ENCODE data around the gene GNB1L. TPM values are rescaled to one million over a fixed set of nuclear protein-coding genes. Genes with fewer than 3 reads are reported as not detected.
A peak's percentile ranks its signal among the peaks of the same experiment; 100 is the strongest.

GNB1L gene
- total RNA-seq, 4 donors from 2014 or later: 4.3 to 7.6 (median 6.1) TPM

DNA sequence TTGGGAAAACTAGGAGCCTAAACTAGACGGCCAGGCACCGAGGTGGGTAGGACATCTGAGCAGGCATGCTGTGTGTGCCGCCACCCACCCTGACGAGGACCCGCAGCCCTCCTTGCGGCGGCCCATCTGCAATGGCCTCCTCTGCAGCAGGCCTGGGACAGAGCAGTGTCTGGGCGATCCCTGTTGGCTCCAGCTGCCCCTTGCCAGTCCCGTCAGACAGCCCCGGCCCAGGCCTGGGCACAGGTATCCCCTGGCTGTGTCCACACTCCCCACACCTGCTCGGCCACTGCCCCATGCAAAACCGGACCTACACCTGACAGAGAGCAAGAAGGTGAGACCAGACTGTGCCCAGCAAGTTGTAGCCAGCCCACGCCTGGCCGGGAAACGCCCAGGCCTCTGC lies 38.7 kb upstream of the GNB1L start:
- ATAC-seq (ENCODE audit: low FRiP score) (no peak), DNase-seq (ENCODE audit: low spot score) (no peak)
- TF ChIP-seq, protein P1, sequence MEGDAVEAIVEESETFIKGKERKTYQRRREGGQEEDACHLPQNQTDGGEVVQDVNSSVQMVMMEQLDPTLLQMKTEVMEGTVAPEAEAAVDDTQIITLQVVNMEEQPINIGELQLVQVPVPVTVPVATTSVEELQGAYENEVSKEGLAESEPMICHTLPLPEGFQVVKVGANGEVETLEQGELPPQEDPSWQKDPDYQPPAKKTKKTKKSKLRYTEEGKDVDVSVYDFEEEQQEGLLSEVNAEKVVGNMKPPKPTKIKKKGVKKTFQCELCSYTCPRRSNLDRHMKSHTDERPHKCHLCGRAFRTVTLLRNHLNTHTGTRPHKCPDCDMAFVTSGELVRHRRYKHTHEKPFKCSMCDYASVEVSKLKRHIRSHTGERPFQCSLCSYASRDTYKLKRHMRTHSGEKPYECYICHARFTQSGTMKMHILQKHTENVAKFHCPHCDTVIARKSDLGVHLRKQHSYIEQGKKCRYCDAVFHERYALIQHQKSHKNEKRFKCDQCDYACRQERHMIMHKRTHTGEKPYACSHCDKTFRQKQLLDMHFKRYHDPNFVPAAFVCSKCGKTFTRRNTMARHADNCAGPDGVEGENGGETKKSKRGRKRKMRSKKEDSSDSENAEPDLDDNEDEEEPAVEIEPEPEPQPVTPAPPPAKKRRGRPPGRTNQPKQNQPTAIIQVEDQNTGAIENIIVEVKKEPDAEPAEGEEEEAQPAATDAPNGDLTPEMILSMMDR (IDR thresholded peaks at IDR 0.05): no peak

- DNase-seq (ENCODE audit: low spot score) (no peak), ATAC-seq (ENCODE audit: low FRiP score) (peak; percentile 15)
- TF ChIP-seq, protein P1 (IDR thresholded peaks at IDR 0.05): no peak
Measured at GRCh38 chr22:19892925-19893324, 38.3 kb upstream of the GNB1L start.

DNA sequence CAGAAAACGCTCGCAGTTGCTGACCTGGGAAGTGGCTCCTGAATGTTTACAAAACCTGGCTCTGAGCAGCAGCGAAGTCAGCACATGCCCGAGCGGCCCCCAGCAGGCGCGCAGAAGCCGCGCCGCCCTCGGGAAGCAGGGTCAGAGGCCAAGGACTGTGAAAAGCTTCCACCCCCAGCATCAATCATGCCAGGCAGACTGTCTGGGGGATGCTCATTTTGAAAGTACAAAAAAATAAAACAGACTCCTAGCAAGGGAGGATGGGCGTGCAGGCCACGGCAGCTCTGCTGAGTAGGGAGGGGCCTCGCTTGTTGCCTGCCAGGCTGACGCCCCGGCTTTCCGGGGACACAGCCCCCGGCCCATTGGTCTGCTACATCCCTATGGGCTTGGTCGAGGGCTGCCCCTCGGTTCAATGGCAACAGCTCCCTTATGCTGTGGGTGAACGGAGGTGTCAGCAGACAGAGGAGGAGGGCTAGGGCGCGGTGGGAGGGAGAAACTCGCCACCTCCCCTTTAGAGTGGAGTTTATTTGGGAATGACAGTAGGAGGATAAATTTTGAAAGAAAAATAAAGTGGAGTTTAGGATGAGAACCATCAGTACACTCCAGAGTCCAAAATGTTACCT lies 37.7 kb upstream of the GNB1L start:
- TF ChIP-seq, protein P1 (IDR thresholded peaks at IDR 0.05): no peak
- ATAC-seq (ENCODE audit: low FRiP score) (peak; percentile 65), DNase-seq (ENCODE audit: low spot score) (no peak)

GRCh38 chr22:19891317-19892256 lies 36.9 kb upstream of the GNB1L start:
- DNase-seq (ENCODE audit: low spot score) (no peak), ATAC-seq (ENCODE audit: low FRiP score) (peak; percentile 63)
- TF ChIP-seq, protein P1 (IDR thresholded peaks at IDR 0.05): no peak

DNA sequence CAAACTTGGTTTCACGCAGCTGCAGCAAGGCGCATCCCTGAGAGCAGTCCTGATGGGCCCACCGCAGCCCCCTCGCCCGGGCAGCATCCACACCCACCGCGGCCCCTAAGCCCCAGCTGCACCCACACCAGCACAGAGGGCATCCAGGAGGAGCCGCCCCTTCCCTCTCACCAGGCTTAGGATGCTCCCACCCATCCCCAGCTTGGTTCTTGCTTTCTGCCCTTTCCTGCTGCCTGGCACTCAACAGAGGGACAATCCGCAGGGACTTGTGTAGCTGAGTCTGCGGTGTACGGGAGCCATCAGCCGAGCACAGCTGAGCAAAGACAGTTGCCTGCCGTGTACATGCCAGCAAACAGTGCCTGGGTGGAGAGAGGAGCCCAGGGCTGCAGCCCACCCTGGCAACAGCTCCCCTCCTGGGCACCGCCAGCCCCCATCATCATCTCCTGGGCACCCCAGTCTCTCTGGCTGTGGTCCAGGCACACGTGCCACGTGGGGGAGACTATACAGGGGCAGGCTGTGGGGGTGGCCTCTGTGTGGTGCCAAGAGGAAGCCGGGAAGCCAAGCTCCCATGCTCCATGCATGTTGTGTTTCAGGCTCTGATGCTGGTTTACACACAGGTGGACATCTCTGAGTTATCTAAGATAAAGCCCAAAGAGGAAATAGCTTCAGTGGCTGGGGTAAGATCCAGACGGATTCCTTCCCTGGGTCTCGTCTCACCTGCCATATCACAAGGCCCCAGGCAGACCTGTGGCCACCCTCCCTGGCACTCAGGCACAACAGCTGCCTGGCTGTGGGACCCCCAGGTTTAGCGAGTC lies 36.0 kb upstream of the GNB1L start:
- TF ChIP-seq, protein P1 (IDR thresholded peaks at IDR 0.05): no peak
- DNase-seq (ENCODE audit: low spot score) (no peak), ATAC-seq (ENCODE audit: low FRiP score) (no peak)

DNA sequence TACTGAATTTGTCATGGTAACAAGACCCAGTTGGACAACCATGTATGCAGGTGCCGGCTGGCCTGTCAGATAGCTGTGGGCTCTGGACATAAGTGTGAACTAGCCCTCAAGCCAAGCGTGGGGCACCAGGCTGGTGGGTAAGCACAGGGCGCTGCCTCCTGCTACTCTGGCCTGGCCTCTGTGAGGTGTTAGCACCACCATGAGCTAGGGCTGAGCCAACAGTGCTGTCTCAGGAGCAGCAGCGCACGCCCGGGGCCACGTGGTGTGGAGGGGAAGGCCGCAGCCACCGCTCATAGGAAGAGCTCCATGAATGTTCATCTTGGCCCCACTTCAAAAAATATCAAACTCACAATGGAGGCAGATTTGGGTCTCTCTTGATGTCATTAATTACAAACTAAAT lies 35.3 kb upstream of the GNB1L start:
- TF ChIP-seq, protein P1 (IDR thresholded peaks at IDR 0.05): no peak
- no peak for ATAC-seq (ENCODE audit: low FRiP score)
- no peak for DNase-seq (ENCODE audit: low spot score)
